Nephron progenitor cell (in vitro differentiated cells): ENCODE data around the gene MARK2.

Source experiments
- DNase-seq: peaks from one replicate; pipeline ENCODE4 v3.0.0; 2021
- H3K27ac Mint-ChIP-seq: 2 replicates; pipeline ENCODE4 v1.8.0; 2021; ENCODE audit warnings: mild to moderate bottlenecking, moderate library complexity, mixed read lengths
- H3K27me3 Mint-ChIP-seq: 2 replicates; pipeline ENCODE4 v1.8.0; 2021; ENCODE audit warnings: mild to moderate bottlenecking, low read depth, mixed read lengths; ENCODE audit not compliant: poor library complexity
- H3K36me3 Mint-ChIP-seq: 2 replicates; pipeline ENCODE4 v1.8.0; 2021; ENCODE audit warnings: low read depth, mixed read lengths
- H3K4me1 Mint-ChIP-seq: 2 replicates; pipeline ENCODE4 v1.8.0; 2021; ENCODE audit warnings: mixed read lengths
- H3K4me3 Mint-ChIP-seq: 2 replicates; pipeline ENCODE4 v1.8.0; 2021; ENCODE audit warnings: mild to moderate bottlenecking, moderate library complexity, mixed read lengths
- H3K9me3 Mint-ChIP-seq: 2 replicates; pipeline ENCODE4 v1.8.0; 2021; ENCODE audit warnings: mild to moderate bottlenecking, moderate library complexity, mixed read lengths
- CTCF ChIP-seq: fragments of 200-600 bp; sonication (generic); IDR thresholded peaks from 2 replicates; pipeline ENCODE4 v1.5.0; 2021; ENCODE audit warnings: antibody characterized with exemption

MARK2 gene

GRCh38 chr11:63838678-63839507 lies at the start of gene MARK2:
TSS of gene MARK2 (plus strand) at chr11:63839110. CDS start at chr11:63839507, 397 bp downstream.
- peak; percentile 100 for DNase-seq
- Mint-ChIP-seq H3K27ac (no peak within 1 kb of the TSS), H3K36me3 (no peaks in the 10 kb centered on the region), H3K4me3 (peak within 1 kb of the TSS; percentile 87), H3K4me1 (peaks cover 78% of the 10 kb centered on the region), H3K9me3 (no peaks in the 10 kb centered on the region), H3K27me3 (no peaks in the 10 kb centered on the region)
- no peak for TF ChIP-seq CTCF

- peaks cover 8% of the 10 kb centered on the region for H3K27me3 Mint-ChIP-seq
- H3K4me3 Mint-ChIP-seq = no peak overlapping the region
- H3K27ac Mint-ChIP-seq = no peak overlapping the region
- no peaks in the 10 kb centered on the region for H3K36me3 Mint-ChIP-seq
- H3K9me3 Mint-ChIP-seq = peaks cover 31% of the 10 kb centered on the region
- peaks cover 5% of the 10 kb centered on the region for H3K4me1 Mint-ChIP-seq
- no peak for TF ChIP-seq CTCF
- DNase-seq = no peak
Measured at GRCh38 chr11:63791495-63792167, 47.3 kb upstream of the MARK2 start.

GRCh38 chr11:63793161-63793560 lies 45.7 kb upstream of the MARK2 start:
- Mint-ChIP-seq H3K4me1 (peaks cover 5% of the 10 kb centered on the region), H3K36me3 (no peaks in the 10 kb centered on the region), H3K27me3 (peaks cover 8% of the 10 kb centered on the region), H3K9me3 (peaks cover 38% of the 10 kb centered on the region), H3K27ac (peak overlapping the region; percentile 47), H3K4me3 (no peak overlapping the region)
- TF ChIP-seq CTCF = no peak
- no peak for DNase-seq

GRCh38 chr11:63795066-63795465 lies 43.8 kb upstream of the MARK2 start:
- Mint-ChIP-seq H3K27me3 (peaks cover 22% of the 10 kb centered on the region), H3K36me3 (no peaks in the 10 kb centered on the region), H3K27ac (no peak overlapping the region), H3K4me1 (peaks cover 5% of the 10 kb centered on the region), H3K9me3 (peaks cover 41% of the 10 kb centered on the region), H3K4me3 (no peak overlapping the region)
- DNase-seq = no peak
- no peak for TF ChIP-seq CTCF

- Mint-ChIP-seq H3K9me3 (peaks cover 22% of the 10 kb centered on the region), H3K27ac (peak overlapping the region; percentile 63), H3K36me3 (peaks cover 5% of the 10 kb centered on the region), H3K4me1 (peaks cover 9% of the 10 kb centered on the region), H3K4me3 (no peak overlapping the region), H3K27me3 (peaks cover 35% of the 10 kb centered on the region)
- DNase-seq = no peak
- TF ChIP-seq CTCF = no peak
Measured at GRCh38 chr11:63800921-63801320, 38.0 kb upstream of the MARK2 start.
